ENCODE results near the gene KCNT2. TPM values are rescaled to one million over a fixed set of nuclear protein-coding genes. Genes with fewer than 3 reads are reported as not detected.

KCNT2 gene
- total RNA-seq, 1 experiment from 2014 or later, result 9.1 TPM

DNA sequence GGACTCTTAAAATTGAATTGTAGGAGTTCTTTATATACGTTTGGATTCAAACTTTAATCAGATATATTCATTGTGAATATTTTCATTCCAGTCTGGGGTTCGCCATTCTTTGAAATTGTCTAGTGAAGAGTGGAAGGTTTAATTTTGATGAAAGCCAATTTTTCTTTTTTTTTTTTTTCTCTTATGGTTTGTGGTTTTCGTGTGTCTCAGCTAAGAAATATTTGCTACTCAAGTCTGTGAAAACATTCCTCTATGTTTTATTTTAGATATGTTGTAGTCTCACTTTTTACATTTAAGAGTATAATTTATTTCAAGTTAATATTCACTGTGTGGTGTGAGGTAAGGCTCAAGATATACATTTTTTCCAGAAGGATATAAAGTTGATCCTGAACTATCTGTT, 220.5 kb downstream of the KCNT2 start:
- no peak for DNase-seq
- Histone ChIP-seq H3K27ac (ENCODE audit: insufficient read length, low read depth, low read length) (no peak overlapping the region), H3K18ac (ENCODE audit: insufficient read length, low read depth, low read length) (no peak overlapping the region), H3K79me2 (ENCODE audit: insufficient read depth, low read length) (no peaks in the 10 kb centered on the region), H4K8ac (replicated peaks; ENCODE audit: insufficient read length, low read depth, low read length) (no peak overlapping the region), H3K23me2 (ENCODE audit: insufficient read length, low read depth, low read length, poor library complexity, severe bottlenecking) (no peaks in the 10 kb centered on the region), H3K56ac (ENCODE audit: insufficient read length, low read depth, low read length) (no peak overlapping the region), H2BK120ac (ENCODE audit: low read depth, low read length, poor library complexity, severe bottlenecking) (no peak overlapping the region), H4K91ac (ENCODE audit: insufficient read length, low read depth, low read length) (no peak overlapping the region), H2BK12ac (ENCODE audit: insufficient read length, low read depth, low read length) (no peak overlapping the region), H4K20me1 (ENCODE audit: control insufficient read depth, insufficient read depth, insufficient read length) (no peaks in the 10 kb centered on the region), H4K5ac (ENCODE audit: insufficient read length, low read depth, low read length) (no peak overlapping the region), H3K79me1 (ENCODE audit: insufficient read depth, low read depth, low read length, poor library complexity, severe bottlenecking) (no peaks in the 10 kb centered on the region), H3K14ac (ENCODE audit: insufficient read depth, low read length) (no peak overlapping the region), H3K4me1 (ENCODE audit: insufficient read depth, low read length) (no peaks in the 10 kb centered on the region), H2AK5ac (ENCODE audit: insufficient read length, low read length) (no peak overlapping the region), H3K23ac (ENCODE audit: insufficient read length, low read depth, low read length) (no peak overlapping the region), H2BK5ac (ENCODE audit: insufficient read length, low read length) (no peak overlapping the region), H2BK20ac (ENCODE audit: low read depth, low read length, poor library complexity, severe bottlenecking) (no peak overlapping the region), H3K27me3 (ENCODE audit: insufficient read depth, low read length) (no peaks in the 10 kb centered on the region), H3T11ph (ENCODE audit: low read length) (no peak overlapping the region), H3K4me2 (ENCODE audit: insufficient read depth, insufficient read length, low read length) (no peak overlapping the region), H3K9ac (ENCODE audit: extremely low read depth, insufficient read length, low read length) (no peak overlapping the region), H3K9me3 (ENCODE audit: control insufficient read depth, low read depth, low read length) (no peaks in the 10 kb centered on the region), H2AFZ (ENCODE audit: low read length) (no peak overlapping the region), H3K4ac (ENCODE audit: low read depth, low read length) (no peak overlapping the region), H2BK15ac (ENCODE audit: low read depth, low read length) (no peak overlapping the region)
- TF ChIP-seq, protein P1, sequence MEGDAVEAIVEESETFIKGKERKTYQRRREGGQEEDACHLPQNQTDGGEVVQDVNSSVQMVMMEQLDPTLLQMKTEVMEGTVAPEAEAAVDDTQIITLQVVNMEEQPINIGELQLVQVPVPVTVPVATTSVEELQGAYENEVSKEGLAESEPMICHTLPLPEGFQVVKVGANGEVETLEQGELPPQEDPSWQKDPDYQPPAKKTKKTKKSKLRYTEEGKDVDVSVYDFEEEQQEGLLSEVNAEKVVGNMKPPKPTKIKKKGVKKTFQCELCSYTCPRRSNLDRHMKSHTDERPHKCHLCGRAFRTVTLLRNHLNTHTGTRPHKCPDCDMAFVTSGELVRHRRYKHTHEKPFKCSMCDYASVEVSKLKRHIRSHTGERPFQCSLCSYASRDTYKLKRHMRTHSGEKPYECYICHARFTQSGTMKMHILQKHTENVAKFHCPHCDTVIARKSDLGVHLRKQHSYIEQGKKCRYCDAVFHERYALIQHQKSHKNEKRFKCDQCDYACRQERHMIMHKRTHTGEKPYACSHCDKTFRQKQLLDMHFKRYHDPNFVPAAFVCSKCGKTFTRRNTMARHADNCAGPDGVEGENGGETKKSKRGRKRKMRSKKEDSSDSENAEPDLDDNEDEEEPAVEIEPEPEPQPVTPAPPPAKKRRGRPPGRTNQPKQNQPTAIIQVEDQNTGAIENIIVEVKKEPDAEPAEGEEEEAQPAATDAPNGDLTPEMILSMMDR (conservative IDR thresholded peaks at IDR 0.05), result no peak
- no peak overlapping the region for H3K4me3 Mint-ChIP-seq
- H3K36me3 Mint-ChIP-seq (ENCODE audit: insufficient read depth in 1 of 3, low read depth in 3 of 3), result peaks cover 1 to 3% (median 2%) of the 10 kb centered on the region in 3 experiments; a peak in 5 of 7 replicates
- H3K27me3 Mint-ChIP-seq (ENCODE audit: low read depth), result no peaks in the 10 kb centered on the region
- no peaks in the 10 kb centered on the region for H3K4me1 Mint-ChIP-seq
- no peaks in the 10 kb centered on the region for H3K9me3 Mint-ChIP-seq
- whole genome bisulfite sequencing (ENCODE audit: extremely low coverage, insufficient read length, low lambda C conversion rate), result no CpG with 5 or more reads among the region's 3 CpGs
- H3K27ac Mint-ChIP-seq, result no peak overlapping the region

All from H9 (cell line).